Measurements from ENCODE around the gene CCNY.

CCNY gene

GRCh38 chr10:35316218-35316967 lies 19.9 kb upstream of the CCNY start:
- Histone ChIP-seq H3K27ac (ENCODE audit: poor library complexity, severe bottlenecking) (no peak overlapping the region), H3K9me3 (ENCODE audit: severe bottlenecking) (no peaks in the 10 kb centered on the region), H3K36me3 (ENCODE audit: low read depth) (peaks cover 41% of the 10 kb centered on the region), H3K4me3 (ENCODE audit: severe bottlenecking) (no peak overlapping the region), H3K4me1 (ENCODE audit: insufficient read depth, poor library complexity, severe bottlenecking) (no peaks in the 10 kb centered on the region), H3K27me3 (ENCODE audit: insufficient read depth, poor library complexity, severe bottlenecking) (no peaks in the 10 kb centered on the region)
- ATAC-seq (ENCODE audit: low read depth) (no peak), DNase-seq (ENCODE audit: low spot score) (no peak)
- no peak for TF ChIP-seq CTCF (IDR thresholded peaks at IDR 0.05; ENCODE audit: poor library complexity, severe bottlenecking)

GRCh38 chr10:35318551-35318950 lies 17.8 kb upstream of the CCNY start:
- Histone ChIP-seq H3K4me1 (ENCODE audit: insufficient read depth, poor library complexity, severe bottlenecking) (no peaks in the 10 kb centered on the region), H3K36me3 (ENCODE audit: low read depth) (peaks cover 49% of the 10 kb centered on the region), H3K27me3 (ENCODE audit: insufficient read depth, poor library complexity, severe bottlenecking) (no peaks in the 10 kb centered on the region), H3K9me3 (ENCODE audit: severe bottlenecking) (no peaks in the 10 kb centered on the region), H3K4me3 (ENCODE audit: severe bottlenecking) (no peak overlapping the region), H3K27ac (ENCODE audit: poor library complexity, severe bottlenecking) (no peak overlapping the region)
- no peak for TF ChIP-seq CTCF (IDR thresholded peaks at IDR 0.05; ENCODE audit: poor library complexity, severe bottlenecking)
- DNase-seq (ENCODE audit: low spot score) (no peak), ATAC-seq (ENCODE audit: low read depth) (no peak)

- H3K4me1 ChIP-seq (ENCODE audit: insufficient read depth, poor library complexity, severe bottlenecking): no peaks in the 10 kb centered on the region
- no peak overlapping the region for H3K27ac ChIP-seq (ENCODE audit: poor library complexity, severe bottlenecking)
- H3K27me3 ChIP-seq (ENCODE audit: insufficient read depth, poor library complexity, severe bottlenecking): no peaks in the 10 kb centered on the region
- no peak overlapping the region for H3K4me3 ChIP-seq (ENCODE audit: severe bottlenecking)
- no peak for TF ChIP-seq CTCF (IDR thresholded peaks at IDR 0.05; ENCODE audit: poor library complexity, severe bottlenecking)
- peaks cover 51% of the 10 kb centered on the region for H3K36me3 ChIP-seq (ENCODE audit: low read depth)
- ATAC-seq (ENCODE audit: low read depth): no peak
- no peak for DNase-seq (ENCODE audit: low spot score)
- no peaks in the 10 kb centered on the region for H3K9me3 ChIP-seq (ENCODE audit: severe bottlenecking)
Measured at GRCh38 chr10:35320341-35320740, 16.0 kb upstream of the CCNY start.

- ATAC-seq (ENCODE audit: low read depth) (no peak), DNase-seq (ENCODE audit: low spot score) (no peak)
- Histone ChIP-seq H3K27me3 (ENCODE audit: insufficient read depth, poor library complexity, severe bottlenecking) (no peaks in the 10 kb centered on the region), H3K27ac (ENCODE audit: poor library complexity, severe bottlenecking) (no peak overlapping the region), H3K4me1 (ENCODE audit: insufficient read depth, poor library complexity, severe bottlenecking) (no peaks in the 10 kb centered on the region), H3K9me3 (ENCODE audit: severe bottlenecking) (no peaks in the 10 kb centered on the region), H3K36me3 (ENCODE audit: low read depth) (peaks cover 43% of the 10 kb centered on the region), H3K4me3 (ENCODE audit: severe bottlenecking) (no peak overlapping the region)
- no peak for TF ChIP-seq CTCF (IDR thresholded peaks at IDR 0.05; ENCODE audit: poor library complexity, severe bottlenecking)
Measured at GRCh38 chr10:35322636-35323035, 13.7 kb upstream of the CCNY start.

GRCh38 chr10:35324196-35324595 lies 12.1 kb upstream of the CCNY start:
- Histone ChIP-seq H3K4me1 (ENCODE audit: insufficient read depth, poor library complexity, severe bottlenecking) (peaks cover 7% of the 10 kb centered on the region), H3K9me3 (ENCODE audit: severe bottlenecking) (no peaks in the 10 kb centered on the region), H3K4me3 (ENCODE audit: severe bottlenecking) (no peak overlapping the region), H3K27ac (ENCODE audit: poor library complexity, severe bottlenecking) (no peak overlapping the region), H3K36me3 (ENCODE audit: low read depth) (peaks cover 32% of the 10 kb centered on the region), H3K27me3 (ENCODE audit: insufficient read depth, poor library complexity, severe bottlenecking) (no peaks in the 10 kb centered on the region)
- ATAC-seq (ENCODE audit: low read depth): no peak
- DNase-seq (ENCODE audit: low spot score): no peak
- no peak for TF ChIP-seq CTCF (IDR thresholded peaks at IDR 0.05; ENCODE audit: poor library complexity, severe bottlenecking)

All from RWPE2 (cell line).